ENCODE measurements around the gene AHI1. TPM values are rescaled to one million over a fixed set of nuclear protein-coding genes. Genes with fewer than 3 reads are reported as not detected.

Gene AHI1
- total and polyA plus RNA-seq, 2 donors from 2014 or later: 9.1 to 28.5 TPM

DNA sequence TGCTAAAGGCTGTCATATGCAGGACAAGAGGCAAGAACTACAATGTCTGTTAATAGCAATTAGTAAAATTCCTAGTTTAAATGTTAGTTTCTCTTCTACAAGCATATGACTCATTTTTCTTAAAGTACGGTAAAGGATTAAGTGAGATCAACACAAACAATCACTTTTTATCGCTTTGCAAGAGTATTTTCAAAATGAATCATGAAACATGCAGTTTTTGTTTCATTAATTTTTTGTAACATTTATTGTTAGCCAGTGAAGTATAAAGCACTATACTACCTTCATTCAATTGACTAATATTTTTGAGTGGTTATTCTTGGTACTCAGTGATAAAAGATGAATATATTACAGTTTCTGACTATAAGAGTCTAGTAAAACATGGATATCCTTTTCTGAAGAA is 138.6 kb downstream of the AHI1 start:
- no peaks in the 10 kb centered on the region for H3K27me3 ChIP-seq (ENCODE audit: control insufficient read depth, insufficient read depth, low read length)
- no peaks in the 10 kb centered on the region for H3K9me3 ChIP-seq (ENCODE audit: control insufficient read depth in 2 of 3, insufficient read depth in 1 of 3, low read length in 3 of 3)
- TF ChIP-seq, protein P1, sequence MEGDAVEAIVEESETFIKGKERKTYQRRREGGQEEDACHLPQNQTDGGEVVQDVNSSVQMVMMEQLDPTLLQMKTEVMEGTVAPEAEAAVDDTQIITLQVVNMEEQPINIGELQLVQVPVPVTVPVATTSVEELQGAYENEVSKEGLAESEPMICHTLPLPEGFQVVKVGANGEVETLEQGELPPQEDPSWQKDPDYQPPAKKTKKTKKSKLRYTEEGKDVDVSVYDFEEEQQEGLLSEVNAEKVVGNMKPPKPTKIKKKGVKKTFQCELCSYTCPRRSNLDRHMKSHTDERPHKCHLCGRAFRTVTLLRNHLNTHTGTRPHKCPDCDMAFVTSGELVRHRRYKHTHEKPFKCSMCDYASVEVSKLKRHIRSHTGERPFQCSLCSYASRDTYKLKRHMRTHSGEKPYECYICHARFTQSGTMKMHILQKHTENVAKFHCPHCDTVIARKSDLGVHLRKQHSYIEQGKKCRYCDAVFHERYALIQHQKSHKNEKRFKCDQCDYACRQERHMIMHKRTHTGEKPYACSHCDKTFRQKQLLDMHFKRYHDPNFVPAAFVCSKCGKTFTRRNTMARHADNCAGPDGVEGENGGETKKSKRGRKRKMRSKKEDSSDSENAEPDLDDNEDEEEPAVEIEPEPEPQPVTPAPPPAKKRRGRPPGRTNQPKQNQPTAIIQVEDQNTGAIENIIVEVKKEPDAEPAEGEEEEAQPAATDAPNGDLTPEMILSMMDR (IDR thresholded peaks at IDR 0.05; ENCODE audit: borderline replicate concordance, extremely low read depth, insufficient read depth): no peak
- FAIRE-seq: no peak
- H3K36me3 ChIP-seq (ENCODE audit: control insufficient read depth in 2 of 3, insufficient read depth in 3 of 3, low read length in 3 of 3): no peaks in the 10 kb centered on the region
- no peak for DNase-seq
- H3K9ac ChIP-seq (ENCODE audit: low read length in 3 of 3): no peak overlapping the region
- no peaks in the 10 kb centered on the region for H3K4me1 ChIP-seq (ENCODE audit: control insufficient read depth in 2 of 3, insufficient read depth in 2 of 3, low read depth in 1 of 3, low read length in 3 of 3)
- no peak overlapping the region for H3K4me3 ChIP-seq (ENCODE audit: low read length in 3 of 3)
- H3K27ac ChIP-seq (ENCODE audit: low read depth in 2 of 2, low read length in 2 of 2): no peak overlapping the region
- intact Hi-C loops (cut with DNase I): no loop called here

DNA sequence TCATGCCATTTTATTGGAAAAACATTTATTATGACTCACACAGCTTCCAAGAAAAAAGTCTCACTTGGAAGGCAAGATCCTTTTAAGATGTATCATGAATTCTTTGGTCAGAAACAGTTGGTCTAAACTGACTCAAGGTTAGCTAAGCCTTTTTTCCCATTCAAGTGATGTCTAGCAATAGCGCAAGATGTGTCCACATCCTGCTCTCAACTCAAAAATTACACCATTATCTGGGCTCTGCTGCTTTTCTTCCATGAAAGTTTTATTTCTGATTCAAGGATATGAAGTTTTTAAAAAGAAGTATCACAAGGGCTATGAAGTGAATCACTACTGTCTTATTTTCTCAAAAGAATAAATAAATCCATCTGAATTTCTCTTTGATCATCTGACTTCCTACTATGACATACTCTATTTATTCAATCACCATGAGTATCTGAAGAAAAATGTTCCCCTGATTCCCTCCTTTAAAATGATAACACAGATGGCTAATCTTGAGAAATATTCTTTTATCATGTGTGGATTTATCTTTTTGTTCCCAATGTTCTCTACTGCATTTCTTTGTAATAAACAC is 139.2 kb downstream of the AHI1 start:
- DNase-seq (no peak), FAIRE-seq (no peak)
- TF ChIP-seq, protein P1 (IDR thresholded peaks at IDR 0.05; ENCODE audit: borderline replicate concordance, extremely low read depth, insufficient read depth): no peak
- H3K4me1 ChIP-seq (ENCODE audit: control insufficient read depth in 2 of 3, insufficient read depth in 2 of 3, low read depth in 1 of 3, low read length in 3 of 3): no peaks in the 10 kb centered on the region
- no peaks in the 10 kb centered on the region for H3K27me3 ChIP-seq (ENCODE audit: control insufficient read depth, insufficient read depth, low read length)
- no peak overlapping the region for H3K4me3 ChIP-seq (ENCODE audit: low read length in 3 of 3)
- H3K36me3 ChIP-seq (ENCODE audit: control insufficient read depth in 2 of 3, insufficient read depth in 3 of 3, low read length in 3 of 3): no peaks in the 10 kb centered on the region
- intact Hi-C loops (cut with DNase I): no loop called here
- H3K27ac ChIP-seq (ENCODE audit: low read depth in 2 of 2, low read length in 2 of 2): no peak overlapping the region
- H3K9me3 ChIP-seq (ENCODE audit: control insufficient read depth in 2 of 3, insufficient read depth in 1 of 3, low read length in 3 of 3): no peaks in the 10 kb centered on the region
- no peak overlapping the region for H3K9ac ChIP-seq (ENCODE audit: low read length in 3 of 3)

DNA sequence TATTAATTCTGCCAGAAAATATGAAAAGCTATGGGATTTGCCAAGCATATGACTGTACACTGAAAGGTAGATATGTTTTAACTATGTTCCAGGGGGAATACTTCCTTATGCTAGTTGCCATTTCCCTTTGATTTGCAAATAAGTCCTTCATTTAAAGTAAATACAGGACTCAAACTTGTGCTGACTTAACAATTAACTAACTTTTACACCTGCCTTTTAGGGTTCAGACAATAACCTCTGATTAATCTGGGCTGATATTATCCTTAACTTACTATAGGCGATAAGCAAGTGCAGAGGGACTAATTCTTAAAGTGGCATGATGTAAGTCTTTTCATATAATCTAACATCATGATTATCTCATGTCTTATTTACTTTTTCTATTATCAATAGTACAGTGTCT is 143.1 kb downstream of the AHI1 start:
- H3K9me3 ChIP-seq (ENCODE audit: control insufficient read depth in 2 of 3, insufficient read depth in 1 of 3, low read length in 3 of 3): no peaks in the 10 kb centered on the region
- H3K27me3 ChIP-seq (ENCODE audit: control insufficient read depth, insufficient read depth, low read length): no peaks in the 10 kb centered on the region
- H3K4me3 ChIP-seq (ENCODE audit: low read length in 3 of 3): no peak overlapping the region
- intact Hi-C loops (cut with DNase I): no loop called here
- H3K27ac ChIP-seq (ENCODE audit: low read depth in 2 of 2, low read length in 2 of 2): no peak overlapping the region
- no peak overlapping the region for H3K9ac ChIP-seq (ENCODE audit: low read length in 3 of 3)
- H3K4me1 ChIP-seq (ENCODE audit: control insufficient read depth in 2 of 3, insufficient read depth in 2 of 3, low read depth in 1 of 3, low read length in 3 of 3): no peaks in the 10 kb centered on the region
- DNase-seq (no peak), FAIRE-seq (no peak)
- TF ChIP-seq, protein P1 (IDR thresholded peaks at IDR 0.05; ENCODE audit: borderline replicate concordance, extremely low read depth, insufficient read depth): no peak
- no peaks in the 10 kb centered on the region for H3K36me3 ChIP-seq (ENCODE audit: control insufficient read depth in 2 of 3, insufficient read depth in 3 of 3, low read length in 3 of 3)

DNA sequence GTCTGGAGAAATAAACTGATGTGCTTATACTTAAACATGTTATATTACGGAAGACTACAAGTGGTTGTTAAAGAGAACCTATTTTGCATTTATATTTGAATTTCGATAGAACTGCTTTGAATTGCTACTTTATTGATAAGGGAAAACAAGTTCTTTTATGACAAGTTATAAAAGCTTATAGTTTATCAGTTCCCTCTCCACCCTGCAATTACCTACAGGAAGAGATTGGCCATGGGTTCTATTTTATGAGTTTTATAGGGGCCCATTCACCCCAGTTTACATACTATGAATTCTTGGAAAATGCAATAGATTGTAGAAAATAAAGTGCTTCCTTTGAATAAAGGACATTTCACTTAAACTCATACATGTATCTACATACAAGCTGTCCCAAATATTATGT is 144.4 kb downstream of the AHI1 start:
- no peak for DNase-seq
- H3K36me3 ChIP-seq (ENCODE audit: control insufficient read depth in 2 of 3, insufficient read depth in 3 of 3, low read length in 3 of 3): no peaks in the 10 kb centered on the region
- H3K4me1 ChIP-seq (ENCODE audit: control insufficient read depth in 2 of 3, insufficient read depth in 2 of 3, low read depth in 1 of 3, low read length in 3 of 3): no peaks in the 10 kb centered on the region
- H3K9ac ChIP-seq (ENCODE audit: low read length in 3 of 3): no peak overlapping the region
- H3K27ac ChIP-seq (ENCODE audit: low read depth in 2 of 2, low read length in 2 of 2): no peak overlapping the region
- TF ChIP-seq, protein P1 (IDR thresholded peaks at IDR 0.05; ENCODE audit: borderline replicate concordance, extremely low read depth, insufficient read depth): no peak
- H3K27me3 ChIP-seq (ENCODE audit: control insufficient read depth, insufficient read depth, low read length): no peaks in the 10 kb centered on the region
- FAIRE-seq: no peak
- H3K4me3 ChIP-seq (ENCODE audit: low read length in 3 of 3): no peak overlapping the region
- H3K9me3 ChIP-seq (ENCODE audit: control insufficient read depth in 2 of 3, insufficient read depth in 1 of 3, low read length in 3 of 3): no peaks in the 10 kb centered on the region
- intact Hi-C loops (cut with DNase I): no loop called here
